Right cardiac atrium (tissue), 5 donors: Measurements from ENCODE around the gene FERMT2. TPM values are rescaled to one million over a fixed set of nuclear protein-coding genes. Genes with fewer than 3 reads are reported as not detected.
"Not testable (repeated sequence)": the region's sequence is repeated elsewhere in the genome, so short reads cannot be mapped to it uniquely, and the experiment has no call there.

Source experiments
- ATAC-seq, 2 donors: fragments of 200-7000 bp; cut with Tn5 transposase; one replicate each; pipeline versions ENCODE4 v1.8.0 to v1.9.1; 2020; ENCODE audit warnings: moderate library complexity in 2 of 2, mild to moderate bottlenecking in 1 of 2
- DNase-seq, 3 donors: peaks; one replicate each; pipeline ENCODE4 v3.0.0-alpha.2; 2020
- H3K27ac ChIP-seq: one replicate; pipeline ENCODE4 v1.5.1; 2013; ENCODE audit warnings: mild to moderate bottlenecking, low read length, control low read depth, moderate library complexity
- H3K27me3 ChIP-seq: one replicate; pipeline ENCODE4 v1.6.1; 2013; ENCODE audit not compliant: control insufficient read depth, insufficient read depth
- H3K4me1 ChIP-seq: one replicate; pipeline ENCODE4 v1.6.1; 2013; ENCODE audit warnings: low read length; ENCODE audit not compliant: control insufficient read depth, insufficient read depth
- H3K4me3 ChIP-seq: one replicate; pipeline ENCODE4 v1.5.1; 2013; ENCODE audit warnings: low read length, control low read depth
- H3K9me3 ChIP-seq: one replicate; pipeline ENCODE4 v1.6.1; 2013; ENCODE audit warnings: low read length; ENCODE audit not compliant: control insufficient read depth
- whole genome bisulfite sequencing: extraction: QIAGEN DNeasy Blood & Tissue Kit; methylation state at CpG from one replicate; pipeline ENCODE4 v1.1.7; 2013; 5-methylcytosine and 5-hydroxymethylcytosine counted together
- intact Hi-C, 4 donors: fragments of 100-400 bp; cut with DNase I; formaldehyde crosslinking; loops; one replicate each; pipeline versions ENCODE4 v1.11.0 to v1.14.0; 2022 to 2023
- polyA plus RNA-seq: library from polyadenylated mRNA; stranded (reverse); fragments of 200-250 nt; gene quantifications from one replicate; pipeline ENCODE4 v1.2.3, GENCODE V29; 2013
- total RNA-seq, 4 donors: library from RNA; stranded (reverse); fragmentation: NEBNext Ultra II Directional; extraction: Animal tissue kit (Norgen Biotek cat#: 25700); gene quantifications; one replicate each; pipeline ENCODE4 v1.2.1, GENCODE V29; 2021
- donor health status: healthy with polysubstance abuse.
- donor health status: DM: no; HTN: yes; CAD: no.
- donor health status: DM: no; HTN: no; CAD: no.
- donor health status: DM: no; HTN: yes; CAD: no; lungs with severe emphysema.
- donor health status: DM: yes; HTN: yes; CAD: no.

FERMT2 gene
- total and polyA plus RNA-seq, 5 donors, result 48.8 to 180 (median 111) TPM

DNA sequence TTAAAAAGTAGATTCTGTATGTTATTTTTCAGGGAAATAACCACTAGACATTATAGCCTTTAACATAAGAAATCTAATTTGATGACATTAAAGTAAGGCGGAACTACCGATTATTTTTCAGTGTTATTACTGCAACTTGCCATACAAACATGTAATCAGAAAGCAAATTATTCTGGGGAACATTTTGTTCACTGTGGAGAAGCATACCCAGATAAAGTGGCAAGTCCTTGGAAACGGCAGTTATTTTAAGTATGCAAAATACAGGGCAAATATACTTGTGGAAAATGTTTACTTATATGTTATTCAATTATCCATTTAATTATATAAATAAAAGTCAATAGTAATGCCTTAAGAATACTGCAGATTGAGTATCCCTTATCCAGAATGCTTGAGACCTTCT is 71.9 kb downstream of the FERMT2 start:
- no peak overlapping the region for H3K4me3 ChIP-seq
- H3K27me3 ChIP-seq, result no peaks in the 10 kb centered on the region
- no peak overlapping the region for H3K27ac ChIP-seq
- 73% methylated on average over 3 of the region's 3 CpGs for WGBS
- peaks cover 3% of the 10 kb centered on the region for H3K4me1 ChIP-seq
- no peaks in the 10 kb centered on the region for H3K9me3 ChIP-seq
- DNase-seq (no peak), ATAC-seq (no peak)
- intact Hi-C loops, result no loop called here

- ATAC-seq (no peak), DNase-seq (no peak)
- WGBS, result 31% methylated on average over 3 of the region's 3 CpGs
- no peaks in the 10 kb centered on the region for H3K9me3 ChIP-seq
- H3K4me1 ChIP-seq, result peaks cover 3% of the 10 kb centered on the region
- H3K27ac ChIP-seq, result no peak overlapping the region
- intact Hi-C loops, result no loop called here
- H3K27me3 ChIP-seq, result no peaks in the 10 kb centered on the region
- no peak overlapping the region for H3K4me3 ChIP-seq
These were observed 72.4 kb downstream of the FERMT2 start for GRCh38 chr14:52878469-52878868.

DNA sequence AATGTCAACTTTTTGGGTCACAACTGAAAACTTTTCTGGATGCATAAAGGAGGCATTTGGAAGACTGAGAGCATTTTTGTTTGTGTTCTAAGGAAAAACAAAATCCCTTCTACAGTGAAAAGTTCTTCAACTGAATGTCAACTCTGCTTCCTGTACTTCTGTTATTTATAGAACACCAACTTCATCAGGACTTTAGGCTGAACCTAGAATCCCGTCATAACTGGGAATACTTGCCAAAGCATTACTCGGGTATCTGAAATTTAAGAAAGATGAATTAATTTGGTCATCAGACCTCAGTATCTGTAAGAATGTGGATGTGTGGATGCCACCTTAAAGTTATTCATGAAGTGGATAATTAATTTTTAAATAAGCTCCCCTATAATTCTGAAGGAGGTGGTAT is 73.2 kb downstream of the FERMT2 start:
- peaks cover 3% of the 10 kb centered on the region for H3K4me1 ChIP-seq
- WGBS, result 10% methylated on average over 2 of the region's 2 CpGs
- no peak overlapping the region for H3K4me3 ChIP-seq
- ATAC-seq, result peak; percentile 36 to 45
- H3K27ac ChIP-seq, result no peak overlapping the region
- no peak for DNase-seq
- no peaks in the 10 kb centered on the region for H3K27me3 ChIP-seq
- intact Hi-C loops, result no loop called here
- no peaks in the 10 kb centered on the region for H3K9me3 ChIP-seq

DNA sequence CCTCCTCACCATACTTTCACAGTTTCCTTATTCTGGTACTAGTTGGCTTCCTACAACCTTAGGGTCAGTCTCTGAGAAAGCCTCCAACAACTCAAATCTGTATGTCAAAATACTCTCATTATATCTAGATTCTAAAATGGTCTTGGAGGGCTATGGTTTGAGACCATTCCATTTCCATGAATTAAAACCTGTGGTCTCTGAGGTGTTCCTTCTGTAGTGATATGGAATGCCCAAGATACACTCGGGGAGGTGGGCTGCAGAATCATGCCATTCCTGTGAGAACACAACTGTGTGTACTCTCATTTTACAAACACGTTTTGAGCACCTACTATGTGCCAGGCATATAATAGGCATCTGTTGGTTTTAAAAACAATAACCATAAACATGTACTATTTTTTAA is 74.0 kb downstream of the FERMT2 start:
- H3K4me1 ChIP-seq, result peaks cover 3% of the 10 kb centered on the region
- no peak overlapping the region for H3K27ac ChIP-seq
- intact Hi-C loops, result no loop called here
- 86% methylated on average over 2 of the region's 2 CpGs for WGBS
- no peak for ATAC-seq
- no peak overlapping the region for H3K4me3 ChIP-seq
- no peaks in the 10 kb centered on the region for H3K27me3 ChIP-seq
- DNase-seq, result no peak
- no peaks in the 10 kb centered on the region for H3K9me3 ChIP-seq

DNA sequence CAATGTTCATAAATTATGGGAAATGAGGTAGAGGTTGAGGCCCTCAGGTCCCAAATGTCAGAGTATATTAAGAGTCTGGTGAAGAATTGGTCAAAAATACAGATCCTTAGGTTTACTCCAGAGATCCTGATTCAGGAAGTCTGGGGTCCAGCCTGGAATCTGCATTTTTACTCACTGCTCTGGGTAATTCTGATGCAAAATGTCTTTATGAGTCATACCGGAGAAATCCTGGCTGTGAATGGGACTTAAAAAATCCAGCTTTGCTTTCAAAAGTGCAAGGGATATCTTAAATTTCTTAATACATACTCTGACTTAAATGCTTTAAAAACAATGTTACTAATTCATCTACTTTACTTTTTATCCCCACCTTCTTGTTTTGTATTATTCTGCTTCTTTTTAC is 74.5 kb downstream of the FERMT2 start:
- Histone ChIP-seq H3K27me3 (no peaks in the 10 kb centered on the region), H3K4me1 (peaks cover 3% of the 10 kb centered on the region), H3K4me3 (no peak overlapping the region), H3K27ac (no peak overlapping the region), H3K9me3 (no peaks in the 10 kb centered on the region)
- intact Hi-C loops, result no loop called here
- ATAC-seq, result no peak
- 92% methylated on average over 1 of the region's 1 CpG for whole genome bisulfite sequencing
- no peak for DNase-seq

DNA sequence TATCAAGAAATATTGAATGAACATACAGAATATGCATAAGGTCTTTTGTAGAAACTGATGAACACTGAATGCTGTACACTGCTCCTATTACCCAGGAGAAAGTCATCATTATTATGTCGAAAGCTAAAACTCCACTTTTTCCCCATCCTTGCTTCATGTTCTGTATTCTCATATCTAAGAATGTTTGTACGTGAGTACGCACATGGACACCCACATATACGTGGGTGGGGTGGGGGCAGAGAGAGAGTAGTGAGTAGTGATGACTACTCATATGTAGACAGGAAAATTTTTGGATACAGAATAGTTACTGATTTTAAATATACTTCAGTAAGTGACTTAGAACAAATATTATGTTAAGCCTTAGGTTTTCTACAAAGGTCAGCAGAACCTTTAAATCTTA is 75.1 kb downstream of the FERMT2 start:
- WGBS, result 87% methylated on average over 4 of the region's 4 CpGs
- H3K27me3 ChIP-seq, result no peaks in the 10 kb centered on the region
- DNase-seq, result no peak
- ATAC-seq, result no peak
- H3K27ac ChIP-seq, result no peak overlapping the region
- intact Hi-C loops, result no loop called here
- peaks cover 3% of the 10 kb centered on the region for H3K4me1 ChIP-seq
- H3K9me3 ChIP-seq, result no peaks in the 10 kb centered on the region
- H3K4me3 ChIP-seq, result no peak overlapping the region

- DNase-seq (no peak), ATAC-seq (no peak)
- no peaks in the 10 kb centered on the region for H3K9me3 ChIP-seq
- intact Hi-C loops, result no loop called here
- no peaks in the 10 kb centered on the region for H3K4me1 ChIP-seq
- no peak overlapping the region for H3K27ac ChIP-seq
- 91% methylated on average over 1 of the region's 1 CpG for WGBS
- H3K4me3 ChIP-seq, result no peak overlapping the region
- H3K27me3 ChIP-seq, result no peaks in the 10 kb centered on the region
These were observed 76.5 kb downstream of the FERMT2 start for GRCh38 chr14:52874389-52874788.

GRCh38 chr14:52873694-52874093 is 77.2 kb downstream of the FERMT2 start:
- Histone ChIP-seq H3K9me3 (no peaks in the 10 kb centered on the region), H3K27me3 (no peaks in the 10 kb centered on the region), H3K4me1 (no peaks in the 10 kb centered on the region), H3K4me3 (no peak overlapping the region), H3K27ac (no peak overlapping the region)
- peak in 1 of 2 donors; percentile 57 for ATAC-seq
- DNase-seq, result peak in 2 of 3 donors; percentile 59 to 74
- intact Hi-C loops, result no loop called here
- 76% methylated on average over 7 of the region's 7 CpGs for WGBS

DNA sequence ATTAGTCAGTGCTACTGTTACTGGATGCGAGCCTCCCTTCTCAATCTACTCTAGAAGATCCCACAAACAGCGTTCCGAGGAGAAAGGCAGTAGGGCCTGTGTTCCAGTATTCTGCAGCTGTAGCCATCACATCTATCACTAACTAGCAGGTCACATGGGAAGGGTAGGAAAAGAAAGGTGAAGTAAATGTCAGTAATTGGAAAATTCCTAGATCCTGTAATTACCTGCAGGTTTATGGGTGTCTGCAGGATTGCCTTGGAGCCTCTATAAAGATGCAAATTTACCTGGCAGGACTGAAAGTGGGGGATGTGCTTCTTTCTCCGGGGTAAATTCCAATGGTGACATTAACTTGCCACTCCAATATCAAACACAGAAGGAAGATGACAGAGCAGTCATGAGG is 77.8 kb downstream of the FERMT2 start:
- no peak for DNase-seq
- no peak overlapping the region for H3K27ac ChIP-seq
- no peak overlapping the region for H3K4me3 ChIP-seq
- intact Hi-C loops, result no loop called here
- ATAC-seq, result no peak
- no peaks in the 10 kb centered on the region for H3K4me1 ChIP-seq
- H3K27me3 ChIP-seq, result no peaks in the 10 kb centered on the region
- 88% methylated on average over 4 of the region's 4 CpGs for WGBS
- no peaks in the 10 kb centered on the region for H3K9me3 ChIP-seq

GRCh38 chr14:52871606-52872005 is 79.2 kb downstream of the FERMT2 start:
- no peaks in the 10 kb centered on the region for H3K27me3 ChIP-seq
- no peaks in the 10 kb centered on the region for H3K9me3 ChIP-seq
- no peak for ATAC-seq
- peaks cover 4% of the 10 kb centered on the region for H3K4me1 ChIP-seq
- no peak overlapping the region for H3K27ac ChIP-seq
- intact Hi-C loops, result no loop called here
- no peak for DNase-seq
- no peak overlapping the region for H3K4me3 ChIP-seq
- WGBS, result 90% methylated on average over 3 of the region's 3 CpGs

DNA sequence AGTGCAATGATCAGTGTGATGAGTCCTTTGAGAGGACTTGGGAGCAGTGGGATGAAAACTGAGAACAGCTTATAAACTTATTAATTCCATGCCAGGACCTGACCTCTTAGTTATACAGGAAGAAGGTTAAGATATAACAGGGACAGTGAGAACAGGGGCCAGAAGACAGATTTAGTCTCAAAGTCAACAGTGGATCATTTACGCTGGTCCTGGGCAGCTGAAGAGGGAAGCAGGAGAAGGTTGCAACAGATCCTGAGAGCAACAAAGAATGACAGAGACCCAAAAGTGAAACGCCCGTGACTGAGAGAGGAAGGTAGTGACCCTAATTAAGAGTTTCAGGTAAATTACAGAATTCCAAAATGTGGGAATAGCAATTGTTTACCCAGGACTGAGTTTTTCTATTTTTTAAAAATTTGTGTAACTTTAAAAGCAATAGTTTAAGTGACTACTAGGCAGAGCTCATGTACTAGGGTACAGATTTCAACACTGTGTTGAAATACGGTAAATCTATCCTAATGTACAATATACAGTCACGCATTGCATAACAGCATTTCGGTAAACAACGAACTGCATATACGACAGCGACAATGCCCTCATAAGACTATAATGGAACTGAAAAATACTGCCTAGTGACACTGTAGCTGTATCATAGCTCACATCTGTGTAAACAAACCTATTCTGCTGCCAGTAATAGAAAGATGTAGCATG is 81.8 kb downstream of the FERMT2 start:
- DNase-seq (no peak), ATAC-seq (no peak)
- H3K4me3 ChIP-seq, result no peak overlapping the region
- 93% methylated on average over 9 of the region's 9 CpGs for WGBS
- H3K27ac ChIP-seq, result no peak overlapping the region
- peaks cover 7% of the 10 kb centered on the region for H3K4me1 ChIP-seq
- H3K27me3 ChIP-seq, result no peaks in the 10 kb centered on the region
- intact Hi-C loops, result no loop called here
- H3K9me3 ChIP-seq, result no peaks in the 10 kb centered on the region

- H3K27me3 ChIP-seq, H3K4me1 ChIP-seq, H3K27ac ChIP-seq, intact Hi-C loops, DNase-seq, H3K4me3 ChIP-seq, ATAC-seq, H3K9me3 ChIP-seq: not testable (repeated sequence)
- 96% methylated on average over 7 of the region's 7 CpGs for WGBS
These were observed 86.0 kb downstream of the FERMT2 start for GRCh38 chr14:52864893-52865292.
